C4-2B (cell line): Measurements from ENCODE around the gene DNAJC25.

Source experiments
- ZFX ChIP-seq: fragments of 450-650 bp; IDR thresholded peaks from 2 replicates; pipeline ENCODE4 v1.6.1; 2017
- TF ChIP-seq, protein P1 (sequence below): fragments of 450-650 bp; conservative IDR thresholded peaks from 2 replicates; pipeline ENCODE4 v1.5.1; 2017; ENCODE audit warnings: mild to moderate bottlenecking

DNA sequence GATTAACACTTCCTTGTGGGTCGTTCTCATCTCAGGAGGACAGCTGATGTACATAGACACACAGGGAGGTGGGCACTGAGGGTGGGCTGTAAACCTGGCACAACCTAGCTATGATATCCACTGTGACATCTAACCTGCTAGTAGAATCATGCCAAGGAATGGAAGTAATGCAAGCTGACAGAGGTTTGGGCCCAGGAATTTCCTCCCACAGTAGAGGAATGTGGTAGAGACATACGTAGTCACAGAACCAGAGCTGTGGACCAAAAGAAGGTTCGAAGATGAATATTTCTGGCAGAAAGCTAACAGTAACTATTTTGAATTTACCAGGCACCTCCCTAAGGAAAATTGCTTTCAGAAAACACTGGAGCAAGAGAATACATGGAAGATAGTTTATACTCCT lies 15.2 kb upstream of the DNAJC25 start:
- TF ChIP-seq, protein P1, sequence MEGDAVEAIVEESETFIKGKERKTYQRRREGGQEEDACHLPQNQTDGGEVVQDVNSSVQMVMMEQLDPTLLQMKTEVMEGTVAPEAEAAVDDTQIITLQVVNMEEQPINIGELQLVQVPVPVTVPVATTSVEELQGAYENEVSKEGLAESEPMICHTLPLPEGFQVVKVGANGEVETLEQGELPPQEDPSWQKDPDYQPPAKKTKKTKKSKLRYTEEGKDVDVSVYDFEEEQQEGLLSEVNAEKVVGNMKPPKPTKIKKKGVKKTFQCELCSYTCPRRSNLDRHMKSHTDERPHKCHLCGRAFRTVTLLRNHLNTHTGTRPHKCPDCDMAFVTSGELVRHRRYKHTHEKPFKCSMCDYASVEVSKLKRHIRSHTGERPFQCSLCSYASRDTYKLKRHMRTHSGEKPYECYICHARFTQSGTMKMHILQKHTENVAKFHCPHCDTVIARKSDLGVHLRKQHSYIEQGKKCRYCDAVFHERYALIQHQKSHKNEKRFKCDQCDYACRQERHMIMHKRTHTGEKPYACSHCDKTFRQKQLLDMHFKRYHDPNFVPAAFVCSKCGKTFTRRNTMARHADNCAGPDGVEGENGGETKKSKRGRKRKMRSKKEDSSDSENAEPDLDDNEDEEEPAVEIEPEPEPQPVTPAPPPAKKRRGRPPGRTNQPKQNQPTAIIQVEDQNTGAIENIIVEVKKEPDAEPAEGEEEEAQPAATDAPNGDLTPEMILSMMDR: no peak
- no peak for TF ChIP-seq ZFX
